ENCODE data around the gene RFTN1.

RFTN1 gene

DNA sequence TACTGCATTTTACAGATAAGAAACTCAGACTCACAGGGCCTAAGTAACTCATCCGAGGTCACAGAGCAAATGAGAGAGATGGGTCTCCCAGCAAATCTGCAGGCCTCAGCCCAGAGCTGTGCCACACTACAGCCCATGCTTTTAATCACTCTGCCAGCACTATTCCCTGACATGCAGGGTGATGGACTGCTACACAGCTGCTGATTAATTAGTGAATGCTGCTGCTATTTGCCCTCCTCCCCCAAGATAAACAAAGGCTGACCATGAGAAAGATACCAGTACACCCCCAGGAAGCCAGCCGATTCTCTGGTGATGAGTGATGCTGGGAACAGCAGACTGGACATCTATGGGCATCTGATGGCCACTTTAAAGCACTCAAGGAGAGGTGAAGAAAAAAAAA is 39.3 kb downstream of the RFTN1 start:
- TF ChIP-seq SUZ12 (IDR thresholded peaks at IDR 0.05): no peak
- TF ChIP-seq, protein P1, sequence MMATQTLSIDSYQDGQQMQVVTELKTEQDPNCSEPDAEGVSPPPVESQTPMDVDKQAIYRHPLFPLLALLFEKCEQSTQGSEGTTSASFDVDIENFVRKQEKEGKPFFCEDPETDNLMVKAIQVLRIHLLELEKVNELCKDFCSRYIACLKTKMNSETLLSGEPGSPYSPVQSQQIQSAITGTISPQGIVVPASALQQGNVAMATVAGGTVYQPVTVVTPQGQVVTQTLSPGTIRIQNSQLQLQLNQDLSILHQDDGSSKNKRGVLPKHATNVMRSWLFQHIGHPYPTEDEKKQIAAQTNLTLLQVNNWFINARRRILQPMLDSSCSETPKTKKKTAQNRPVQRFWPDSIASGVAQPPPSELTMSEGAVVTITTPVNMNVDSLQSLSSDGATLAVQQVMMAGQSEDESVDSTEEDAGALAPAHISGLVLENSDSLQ (IDR thresholded peaks at IDR 0.05): no peak
- no peak for TF ChIP-seq SP1 (IDR thresholded peaks at IDR 0.05)
- no peak for TF ChIP-seq BHLHE40 (IDR thresholded peaks at IDR 0.05; ENCODE audit: borderline replicate concordance)
- no peak for TF ChIP-seq NFRKB (IDR thresholded peaks at IDR 0.05)
- TF ChIP-seq L3MBTL2 (conservative IDR thresholded peaks at IDR 0.05): no peak
- TF ChIP-seq ELF4 (IDR thresholded peaks at IDR 0.05): no peak
- ChIA-PET POLR2A (no interaction called here), CTCF (no interaction called here)
- DNase-seq (ENCODE audit: extremely low spot score): no peak

DNA sequence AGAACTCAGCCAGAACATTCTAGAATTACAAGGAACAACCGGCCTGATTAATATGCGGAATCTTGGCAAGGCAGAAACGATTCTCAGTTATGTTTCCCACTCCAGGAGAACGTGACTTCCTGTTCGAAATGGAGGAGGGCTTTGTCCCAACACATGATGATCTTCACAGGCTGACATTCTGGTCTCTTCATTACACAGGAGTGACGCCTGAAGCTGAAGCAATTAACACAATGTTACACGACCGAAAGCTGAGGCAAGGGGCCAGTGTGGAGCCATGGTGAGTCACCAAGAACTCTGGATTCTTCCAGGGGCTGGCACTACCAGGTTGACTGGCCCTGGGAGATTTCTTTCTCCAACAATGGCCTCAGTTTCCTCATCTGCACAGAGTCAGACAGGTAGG is 40.9 kb downstream of the RFTN1 start:
- ChIA-PET CTCF (no interaction called here), POLR2A (no interaction called here)
- no peak for DNase-seq (ENCODE audit: extremely low spot score)
- TF ChIP-seq L3MBTL2 (conservative IDR thresholded peaks at IDR 0.05) (no peak), CTBP1 (IDR thresholded peaks at IDR 0.05; ENCODE audit: borderline replicate concordance) (no peak), TARDBP (IDR thresholded peaks at IDR 0.05) (no peak), BHLHE40 (IDR thresholded peaks at IDR 0.05; ENCODE audit: borderline replicate concordance) (no peak), SUZ12 (IDR thresholded peaks at IDR 0.05) (no peak), ZNF384 (IDR thresholded peaks at IDR 0.05) (no peak), LEF1 (IDR thresholded peaks at IDR 0.05; ENCODE audit: borderline replicate concordance) (no peak), FOXM1 (IDR thresholded peaks at IDR 0.05; ENCODE audit: borderline replicate concordance) (no peak)

DNA sequence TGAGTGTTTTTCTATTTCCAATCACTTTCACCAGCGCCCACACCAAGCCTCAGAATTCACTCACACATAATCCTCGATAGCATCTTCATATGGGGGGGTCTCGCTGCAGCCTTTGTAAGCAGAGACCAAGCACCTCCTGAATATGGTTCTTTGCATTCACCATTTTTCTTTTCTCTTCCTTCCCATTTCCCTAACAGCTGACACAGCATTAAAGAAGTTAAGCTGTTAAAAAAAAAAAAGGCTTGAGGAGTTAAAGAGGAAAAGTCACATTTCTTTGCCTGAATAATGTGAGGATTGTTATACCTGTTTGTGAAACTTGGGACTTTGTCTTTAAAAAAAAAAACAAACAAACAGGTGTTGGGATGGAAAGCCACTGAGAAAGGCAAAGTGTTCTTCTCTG is 41.6 kb downstream of the RFTN1 start:
- ChIA-PET CTCF (interaction anchor here (0.7 kb wide), 1 partner anchor 181 kb away, joined by 3 read pairs; no protein-coding TSS in a partner anchor), POLR2A (no interaction called here)
- no peak for TF ChIP-seq SP1 (IDR thresholded peaks at IDR 0.05)
- TF ChIP-seq SUZ12 (IDR thresholded peaks at IDR 0.05): no peak
- TF ChIP-seq TARDBP (IDR thresholded peaks at IDR 0.05): no peak
- TF ChIP-seq ZNF384 (IDR thresholded peaks at IDR 0.05): no peak
- TF ChIP-seq, protein P1 (IDR thresholded peaks at IDR 0.05): no peak
- TF ChIP-seq L3MBTL2 (conservative IDR thresholded peaks at IDR 0.05): no peak
- no peak for DNase-seq (ENCODE audit: extremely low spot score)

DNA sequence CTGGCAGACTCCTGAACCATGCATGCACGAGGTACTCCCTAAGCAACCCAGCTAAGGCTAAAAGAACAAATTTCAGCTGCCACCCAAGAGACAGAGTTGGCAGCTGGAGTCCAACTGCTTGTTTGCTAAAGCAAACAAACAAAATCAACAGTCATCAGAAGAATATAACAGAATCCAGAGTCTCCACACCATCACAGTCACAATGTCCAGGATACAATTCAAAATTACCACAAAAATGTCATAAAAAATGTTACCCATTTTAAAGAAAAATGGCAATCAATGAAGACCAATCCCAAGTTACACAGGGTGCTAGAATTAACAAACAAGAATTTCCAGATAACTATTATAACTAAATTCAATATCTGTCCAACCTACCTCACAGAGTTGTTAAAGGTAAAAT is 42.9 kb downstream of the RFTN1 start:
- no peak for DNase-seq (ENCODE audit: extremely low spot score)
- TF ChIP-seq NFRKB (IDR thresholded peaks at IDR 0.05): no peak
- TF ChIP-seq ELF4 (IDR thresholded peaks at IDR 0.05): no peak
- no peak for TF ChIP-seq FOXM1 (IDR thresholded peaks at IDR 0.05; ENCODE audit: borderline replicate concordance)
- TF ChIP-seq TARDBP (IDR thresholded peaks at IDR 0.05): no peak
- no peak for TF ChIP-seq L3MBTL2 (conservative IDR thresholded peaks at IDR 0.05)
- TF ChIP-seq SUZ12 (IDR thresholded peaks at IDR 0.05): no peak
- TF ChIP-seq FOXK2 (IDR thresholded peaks at IDR 0.05): no peak
- TF ChIP-seq CTBP1 (IDR thresholded peaks at IDR 0.05; ENCODE audit: borderline replicate concordance): no peak
- TF ChIP-seq HDGF (IDR thresholded peaks at IDR 0.05; ENCODE audit: borderline replicate concordance): no peak
- TF ChIP-seq, protein P1 (IDR thresholded peaks at IDR 0.05): no peak
- TF ChIP-seq ZNF384 (IDR thresholded peaks at IDR 0.05): no peak
- TF ChIP-seq ARNT (IDR thresholded peaks at IDR 0.05): no peak
- TF ChIP-seq LEF1 (IDR thresholded peaks at IDR 0.05; ENCODE audit: borderline replicate concordance): no peak
- TF ChIP-seq SP1 (IDR thresholded peaks at IDR 0.05): no peak
- no peak for TF ChIP-seq BHLHE40 (IDR thresholded peaks at IDR 0.05; ENCODE audit: borderline replicate concordance)
- TF ChIP-seq FOXA1 (IDR thresholded peaks at IDR 0.05): no peak
- CTCF ChIA-PET: no interaction called here
- POLR2A ChIA-PET: interaction anchor here (1.4 kb wide), 1 partner anchor 12 kb away, joined by 3 read pairs; no protein-coding TSS in a partner anchor

DNA sequence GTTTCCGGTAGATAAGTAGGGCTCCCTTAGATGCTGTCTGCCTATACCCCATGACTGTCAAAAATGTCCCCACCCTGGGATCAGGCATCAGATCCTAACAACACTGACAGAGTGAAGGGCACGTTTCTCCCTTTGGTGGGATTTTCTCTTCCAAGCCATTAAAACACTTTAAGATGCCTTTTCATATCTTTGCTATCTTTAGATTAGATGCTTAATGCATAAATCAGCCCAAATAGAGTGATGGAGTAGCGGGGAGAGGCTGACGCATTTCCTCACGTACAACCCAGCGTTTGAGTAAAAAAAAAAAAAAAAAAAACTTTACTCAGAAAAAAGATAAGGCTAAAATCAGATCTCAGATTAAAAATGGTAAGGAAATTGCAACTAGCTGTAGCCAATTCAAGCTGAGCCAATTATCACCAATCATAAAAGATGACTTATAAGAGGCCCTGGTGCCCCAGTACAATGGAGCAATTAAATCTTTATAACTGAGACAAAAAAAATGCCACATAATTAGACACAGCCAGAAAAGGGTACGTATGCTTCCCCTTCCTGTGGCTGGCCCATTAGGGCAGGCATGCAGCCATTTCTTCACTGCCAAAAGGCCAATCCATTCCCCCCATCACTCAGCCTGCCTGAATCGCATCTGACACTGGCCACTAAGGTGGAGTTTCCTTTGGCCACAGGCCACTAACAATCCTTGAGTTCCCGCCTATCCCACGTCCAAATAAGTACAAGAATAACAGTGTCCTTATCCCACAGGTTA is 45.0 kb downstream of the RFTN1 start:
- no peak for DNase-seq (ENCODE audit: extremely low spot score)
- TF ChIP-seq FOXK2 (IDR thresholded peaks at IDR 0.05) (no peak), ZNF384 (IDR thresholded peaks at IDR 0.05) (no peak), BHLHE40 (IDR thresholded peaks at IDR 0.05; ENCODE audit: borderline replicate concordance) (no peak), FOXA1 (IDR thresholded peaks at IDR 0.05) (no peak), HDGF (IDR thresholded peaks at IDR 0.05; ENCODE audit: borderline replicate concordance) (no peak), FOXM1 (IDR thresholded peaks at IDR 0.05; ENCODE audit: borderline replicate concordance) (no peak), ARNT (IDR thresholded peaks at IDR 0.05) (no peak), TARDBP (IDR thresholded peaks at IDR 0.05) (no peak), SP1 (IDR thresholded peaks at IDR 0.05) (no peak)
- CTCF ChIA-PET: no interaction called here
- POLR2A ChIA-PET: no interaction called here

DNA sequence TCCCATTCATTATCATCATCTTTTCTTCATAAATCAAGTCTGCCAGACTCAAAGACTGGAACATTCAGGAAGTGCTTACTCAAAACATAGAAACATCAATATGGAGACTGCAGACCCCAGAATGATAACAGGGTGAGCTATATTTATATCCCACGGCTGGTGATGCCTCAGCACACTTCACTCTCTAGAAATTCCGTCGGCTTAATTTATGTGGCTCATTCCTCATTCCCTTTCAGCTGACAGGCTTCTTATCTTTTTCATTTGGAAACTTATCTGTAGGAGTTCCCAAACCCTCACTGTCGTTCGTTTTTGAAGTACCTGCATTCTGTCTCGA is 45.5 kb downstream of the RFTN1 start:
- ChIA-PET POLR2A (interaction anchor here (0.9 kb wide), 1 partner anchor 8 kb away, joined by 3 read pairs; no protein-coding TSS in a partner anchor), CTCF (no interaction called here)
- no peak for DNase-seq (ENCODE audit: extremely low spot score)
- TF ChIP-seq, protein P1 (IDR thresholded peaks at IDR 0.05): peak; percentile 21; the same call in 1 of the 2 replicates
- no peak for TF ChIP-seq HDGF (IDR thresholded peaks at IDR 0.05; ENCODE audit: borderline replicate concordance)

Data from HEK293T (cell line).